ENCODE measurements around the gene NEURL1B.

GRCh38 chr5:172658961-172659501 lies 18.0 kb downstream of the NEURL1B start:
- TF ChIP-seq POLR2A (IDR thresholded peaks at IDR 0.05) (no peak), EP300 (IDR thresholded peaks at IDR 0.05) (peak in 1 of 2 donors; percentile 21), CTCF (IDR thresholded peaks at IDR 0.05) (no peak)

Data from tibial nerve (tissue), 4 donors.